Esophagus squamous epithelium (tissue), 4 donors: ENCODE measurements around the gene ENGASE.

Experiments used
- CTCF ChIP-seq, 6 experiments: fragments of 450-650 bp in 4 of 6; fragments of 200-600 bp in 2 of 6; sonication (generic) in 2 of 6; IDR thresholded peaks; one replicate each; pipeline ENCODE4 v1.5.1; 2016 to 2019; ENCODE audit warnings: antibody characterized with exemption in 6 of 6, mild to moderate bottlenecking in 4 of 6, moderate library complexity in 4 of 6
- POLR2A ChIP-seq, 4 donors: fragments of 450-650 bp; IDR thresholded peaks; one replicate each; pipeline ENCODE4 v1.6.1; 2017; ENCODE audit warnings: antibody characterized with exemption in 4 of 4, mild to moderate bottlenecking in 4 of 4, moderate library complexity in 3 of 4

- TF ChIP-seq CTCF (IDR thresholded peaks at IDR 0.05) = no peak
- TF ChIP-seq POLR2A (IDR thresholded peaks at IDR 0.05) = no peak
Observed at GRCh38 chr17:79127534-79128135, 53.0 kb downstream of the ENGASE start.
